Stimulated activated naive CD8-positive, alpha-beta T cell treated with anti-CD3 and anti-CD28 coated beads, Interleukin-15, amount 100 ng/mL, for 72 hours (primary cell): ENCODE results near the gene ACP7.
"Not testable (repeated sequence)": the region's sequence is repeated elsewhere in the genome, so short reads cannot be mapped to it uniquely, and the experiment has no call there.

Source experiments
- ATAC-seq: fragments of 150-1000 bp; cut with Tn5 transposase; 2 replicates; pipeline ENCODE4 v1.10.0; 2021; ENCODE audit warnings: mild to moderate bottlenecking, moderate library complexity
- DNase-seq, 2 donors: peaks; one replicate each; pipeline ENCODE4 v3.0.0; 2021 to 2022
- H3K27ac Mint-ChIP-seq, 2 donors: one replicate each; pipeline ENCODE4 v1.8.0; 2022; ENCODE audit warnings: mild to moderate bottlenecking in 2 of 2, mixed read lengths in 2 of 2, moderate library complexity in 2 of 2
- H3K27me3 Mint-ChIP-seq: one replicate; pipeline ENCODE4 v1.8.0; 2022; ENCODE audit warnings: mixed read lengths
- H3K4me1 Mint-ChIP-seq: one replicate; pipeline ENCODE4 v1.8.0; 2022; ENCODE audit warnings: mild to moderate bottlenecking, mixed read lengths
- H3K4me3 Mint-ChIP-seq, 2 donors: one replicate each; pipeline ENCODE4 v1.8.0; 2022; ENCODE audit warnings: mild to moderate bottlenecking in 2 of 2, mixed read lengths in 2 of 2, moderate library complexity in 1 of 2
- H3K9me3 Mint-ChIP-seq, 2 donors: one replicate each; pipeline ENCODE4 v1.8.0; 2022; ENCODE audit warnings: mixed read lengths in 2 of 2

Gene ACP7

GRCh38 chr19:39142630-39143029 lies 58.5 kb downstream of the ACP7 start:
- Mint-ChIP-seq H3K4me3 (no peak overlapping the region), H3K4me1 (peaks cover 38% of the 10 kb centered on the region), H3K27me3 (no peaks in the 10 kb centered on the region), H3K9me3 (no peaks in the 10 kb centered on the region), H3K27ac (peak overlapping the region in 1 of 2 donors; percentile 19)
- ATAC-seq (no peak), DNase-seq (no peak)

DNA sequence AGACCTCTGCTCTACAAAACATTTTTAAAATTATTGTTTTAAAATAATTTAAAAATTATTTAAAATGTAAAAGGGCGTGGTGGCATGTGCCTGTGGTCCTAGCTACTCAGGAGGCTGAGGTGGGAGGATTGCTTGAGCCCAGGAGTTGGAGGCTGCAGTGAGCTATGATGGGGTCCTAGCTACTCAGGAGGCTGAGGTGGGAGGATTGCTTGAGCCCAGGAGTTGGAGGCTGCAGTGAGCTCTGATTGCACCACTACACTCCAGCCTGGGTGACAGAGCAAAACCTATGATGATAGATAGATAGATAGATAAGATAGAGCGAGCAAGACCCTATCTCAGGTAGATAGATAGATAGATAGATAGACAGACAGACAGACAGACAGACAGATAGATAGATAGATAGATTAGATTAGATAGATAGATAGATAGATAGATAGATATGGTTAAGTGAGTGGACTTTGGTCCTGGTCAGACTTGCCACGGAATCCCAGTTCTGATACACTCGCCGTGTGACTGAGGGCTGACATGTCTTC lies 59.7 kb downstream of the ACP7 start:
- not testable (repeated sequence) for ATAC-seq, H3K4me3 Mint-ChIP-seq, H3K27me3 Mint-ChIP-seq, H3K9me3 Mint-ChIP-seq, DNase-seq
- Mint-ChIP-seq H3K4me1 (peaks cover 41% of the 10 kb centered on the region), H3K27ac (peak overlapping the region in 1 of 2 donors; percentile 30)

DNA sequence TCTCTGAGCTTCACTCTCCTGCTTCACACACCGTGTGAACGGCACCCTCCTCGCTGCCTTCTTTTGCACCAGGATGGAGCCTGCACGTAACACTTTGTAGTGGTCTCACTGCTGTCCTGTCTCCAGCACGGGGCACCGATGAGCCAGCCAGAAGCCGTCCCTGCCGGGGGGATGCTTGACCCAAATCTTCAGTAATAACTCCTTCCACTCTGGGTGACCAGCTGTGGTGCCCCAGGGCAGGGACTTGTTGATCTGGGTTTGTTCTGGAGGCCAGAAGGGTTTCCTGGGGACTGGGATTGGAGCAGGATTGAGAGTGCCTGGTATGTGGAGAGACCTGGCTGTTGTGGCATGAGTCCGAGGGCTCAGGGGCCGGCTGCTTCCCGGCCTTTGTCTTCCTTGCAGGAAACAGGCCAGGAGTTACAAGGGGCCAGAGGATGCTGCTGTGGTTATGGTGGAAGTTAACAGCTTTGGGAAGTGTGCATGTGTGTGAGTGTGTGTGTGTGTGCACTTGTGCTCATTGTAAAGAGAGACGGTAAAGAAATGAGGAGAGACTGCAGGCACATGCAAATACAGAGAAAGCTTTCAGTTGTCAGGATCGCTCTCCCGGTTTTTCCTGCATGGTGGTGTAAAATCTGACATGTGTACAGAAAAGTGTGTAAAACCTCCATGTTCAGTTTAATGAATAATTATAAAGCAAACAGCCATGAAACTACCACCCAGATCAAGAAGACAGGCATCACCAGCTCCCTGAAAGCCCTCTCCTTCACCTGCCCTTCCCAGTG lies 60.3 kb downstream of the ACP7 start:
- ATAC-seq, result no peak
- H3K27ac Mint-ChIP-seq, result no peak overlapping the region

GRCh38 chr19:39145180-39145953 lies 61.2 kb downstream of the ACP7 start:
- ATAC-seq (no peak), DNase-seq (no peak)
- H3K27me3 Mint-ChIP-seq, result no peaks in the 10 kb centered on the region

More for the DNA sequence above, 60.3 kb downstream of the ACP7 start:
- no peak for DNase-seq
- Mint-ChIP-seq H3K9me3 (no peaks in the 10 kb centered on the region), H3K4me3 (no peak overlapping the region), H3K27me3 (no peaks in the 10 kb centered on the region), H3K4me1 (peaks cover 35% of the 10 kb centered on the region)

DNA sequence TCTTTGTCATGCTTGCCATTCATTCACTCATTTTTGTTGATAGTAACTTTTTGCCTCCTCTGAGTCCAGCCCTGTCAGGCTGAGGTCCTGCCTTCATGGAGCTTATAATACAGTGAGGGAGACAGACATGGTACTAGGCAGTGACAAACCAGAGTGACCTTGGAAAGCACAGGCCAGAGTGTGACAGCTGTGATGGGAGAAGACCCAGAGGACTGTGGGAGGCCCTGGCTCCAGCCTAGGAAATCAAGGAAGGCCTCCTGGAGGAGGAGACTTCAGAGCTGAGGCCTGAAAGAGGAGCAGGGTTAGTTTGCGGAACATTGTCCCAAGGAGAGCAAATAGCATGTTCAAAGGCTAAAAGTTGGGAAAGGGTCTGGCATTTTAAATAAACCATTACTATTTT lies 61.9 kb downstream of the ACP7 start:
- Mint-ChIP-seq H3K9me3 (no peaks in the 10 kb centered on the region), H3K4me3 (no peak overlapping the region), H3K27me3 (no peaks in the 10 kb centered on the region), H3K27ac (no peak overlapping the region), H3K4me1 (peaks cover 42% of the 10 kb centered on the region)
- ATAC-seq, result no peak
- no peak for DNase-seq

More at GRCh38 chr19:39145180-39145953, 61.2 kb downstream of the ACP7 start:
- peaks cover 35% of the 10 kb centered on the region for H3K4me1 Mint-ChIP-seq
- H3K4me3 Mint-ChIP-seq, result no peak overlapping the region
- no peaks in the 10 kb centered on the region for H3K9me3 Mint-ChIP-seq
- H3K27ac Mint-ChIP-seq, result no peak overlapping the region

- Mint-ChIP-seq H3K4me1 (peaks cover 41% of the 10 kb centered on the region), H3K27ac (no peak overlapping the region)
Measured at GRCh38 chr19:39146686-39147450, 62.7 kb downstream of the ACP7 start.

DNA sequence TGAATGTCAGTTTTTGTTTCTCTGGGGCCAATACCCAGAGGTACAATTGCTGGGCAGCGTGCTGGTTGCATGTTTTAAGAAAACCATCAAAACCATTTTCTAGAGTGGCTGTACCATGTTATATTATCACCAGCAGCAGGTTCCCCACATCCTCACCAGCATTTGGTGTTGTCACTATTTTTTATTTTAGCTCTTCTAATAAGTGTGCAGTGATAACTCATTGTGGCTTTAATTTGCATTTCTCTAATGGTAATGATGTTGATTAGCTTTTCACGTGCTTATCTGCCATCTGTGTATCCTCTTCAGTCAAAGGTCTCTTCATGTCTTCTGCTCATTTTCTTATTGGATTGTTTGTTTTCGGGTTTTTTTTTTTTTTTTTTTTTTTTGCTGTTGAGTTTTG lies 63.3 kb downstream of the ACP7 start:
- H3K4me1 Mint-ChIP-seq, result peaks cover 38% of the 10 kb centered on the region
- H3K27ac Mint-ChIP-seq, result peak overlapping the region in 1 of 2 donors; percentile 3
- no peak overlapping the region for H3K4me3 Mint-ChIP-seq
- DNase-seq, result no peak
- H3K9me3 Mint-ChIP-seq, result no peaks in the 10 kb centered on the region
- no peaks in the 10 kb centered on the region for H3K27me3 Mint-ChIP-seq
- no peak for ATAC-seq

More at GRCh38 chr19:39146686-39147450, 62.7 kb downstream of the ACP7 start:
- no peaks in the 10 kb centered on the region for H3K9me3 Mint-ChIP-seq
- H3K27me3 Mint-ChIP-seq, result no peaks in the 10 kb centered on the region
- no peak overlapping the region for H3K4me3 Mint-ChIP-seq
- no peak for DNase-seq
- no peak for ATAC-seq

- H3K4me1 Mint-ChIP-seq, result peaks cover 36% of the 10 kb centered on the region
- no peak overlapping the region for H3K4me3 Mint-ChIP-seq
- no peak overlapping the region for H3K27ac Mint-ChIP-seq
- no peaks in the 10 kb centered on the region for H3K27me3 Mint-ChIP-seq
- DNase-seq (no peak), ATAC-seq (no peak)
- no peaks in the 10 kb centered on the region for H3K9me3 Mint-ChIP-seq
Measured at GRCh38 chr19:39148939-39149529, 64.9 kb downstream of the ACP7 start.

GRCh38 chr19:39150235-39150634 lies 66.1 kb downstream of the ACP7 start:
- Mint-ChIP-seq H3K27ac (no peak overlapping the region), H3K9me3 (no peaks in the 10 kb centered on the region), H3K27me3 (no peaks in the 10 kb centered on the region), H3K4me1 (peaks cover 37% of the 10 kb centered on the region), H3K4me3 (no peak overlapping the region)
- DNase-seq, result no peak
- no peak for ATAC-seq

GRCh38 chr19:39150807-39151600 lies 66.8 kb downstream of the ACP7 start:
- Mint-ChIP-seq H3K27ac (peak overlapping the region in 1 of 2 donors; percentile 42), H3K4me1 (peaks cover 38% of the 10 kb centered on the region), H3K9me3 (no peaks in the 10 kb centered on the region), H3K27me3 (no peaks in the 10 kb centered on the region), H3K4me3 (no peak overlapping the region)
- ATAC-seq (no peak), DNase-seq (no peak)

DNA sequence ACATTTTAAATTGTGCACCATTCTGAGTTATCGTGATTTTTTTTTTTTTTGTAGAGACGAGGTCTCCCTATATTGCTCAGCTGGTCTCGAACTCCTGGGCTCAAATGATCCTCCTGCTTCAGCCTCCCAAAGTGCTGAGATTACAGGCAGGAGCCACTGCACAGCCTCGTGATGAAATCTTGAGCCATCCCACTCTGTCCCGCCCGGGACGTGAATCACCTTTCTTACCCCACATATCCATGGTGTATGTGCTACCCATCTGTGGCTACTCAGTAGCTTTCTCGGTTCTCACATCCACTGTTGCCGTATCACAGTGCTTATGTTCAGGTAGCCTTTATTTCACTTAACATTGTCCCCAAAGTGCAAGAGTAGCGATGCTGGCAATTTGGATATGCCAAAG lies 67.9 kb downstream of the ACP7 start:
- H3K4me1 Mint-ChIP-seq, result peaks cover 41% of the 10 kb centered on the region
- ATAC-seq, result no peak
- no peak for DNase-seq
- no peaks in the 10 kb centered on the region for H3K9me3 Mint-ChIP-seq
- H3K27ac Mint-ChIP-seq, result no peak overlapping the region
- no peak overlapping the region for H3K4me3 Mint-ChIP-seq
- no peaks in the 10 kb centered on the region for H3K27me3 Mint-ChIP-seq

DNA sequence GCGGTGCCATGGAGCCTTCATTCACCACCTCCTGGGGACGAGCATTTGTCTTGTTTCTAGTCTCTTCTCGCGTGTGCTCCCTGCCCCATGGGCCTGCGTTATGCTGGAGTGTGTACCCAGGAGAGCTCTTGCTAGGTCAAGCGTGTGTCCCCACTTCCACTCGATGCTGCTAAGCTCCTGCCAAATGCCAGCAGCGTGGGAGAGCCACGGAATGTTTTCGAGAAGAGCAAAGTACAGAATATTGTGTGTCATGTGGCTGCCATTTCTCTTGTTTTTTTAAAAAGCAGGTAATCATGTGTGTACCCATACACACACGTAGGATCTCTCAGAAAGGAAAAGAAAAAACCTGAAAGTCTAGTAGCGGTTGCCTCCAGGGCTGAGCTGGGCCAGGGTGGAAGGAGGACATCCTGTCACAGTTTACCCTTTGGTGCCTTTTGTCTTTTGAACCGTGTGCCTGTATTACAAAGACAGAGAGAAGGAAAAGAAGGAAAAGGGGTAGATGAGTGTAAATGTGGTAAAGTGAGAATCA lies 70.0 kb downstream of the ACP7 start:
- DNase-seq, result no peak
- Mint-ChIP-seq H3K27me3 (no peaks in the 10 kb centered on the region), H3K27ac (no peak overlapping the region), H3K4me1 (peaks cover 50% of the 10 kb centered on the region), H3K9me3 (no peaks in the 10 kb centered on the region), H3K4me3 (no peak overlapping the region)
- no peak for ATAC-seq

- no peak overlapping the region for H3K4me3 Mint-ChIP-seq
- no peak for DNase-seq
- H3K4me1 Mint-ChIP-seq, result peaks cover 55% of the 10 kb centered on the region
- no peak for ATAC-seq
- H3K27me3 Mint-ChIP-seq, result no peaks in the 10 kb centered on the region
- H3K9me3 Mint-ChIP-seq, result no peaks in the 10 kb centered on the region
- no peak overlapping the region for H3K27ac Mint-ChIP-seq
Measured at GRCh38 chr19:39154629-39155100, 70.5 kb downstream of the ACP7 start.

GRCh38 chr19:39155114-39155700 lies 71.0 kb downstream of the ACP7 start:
- H3K4me1 Mint-ChIP-seq, result peaks cover 57% of the 10 kb centered on the region
- no peaks in the 10 kb centered on the region for H3K9me3 Mint-ChIP-seq
- no peaks in the 10 kb centered on the region for H3K27me3 Mint-ChIP-seq
- no peak for ATAC-seq
- DNase-seq, result no peak
- no peak overlapping the region for H3K27ac Mint-ChIP-seq
- no peak overlapping the region for H3K4me3 Mint-ChIP-seq
